Left renal pelvis (tissue), 4 donors: ENCODE results near the gene INA. TPM values are rescaled to one million over a fixed set of nuclear protein-coding genes. Genes with fewer than 3 reads are reported as not detected.
"Not testable (repeated sequence)": the region's sequence is repeated elsewhere in the genome, so short reads cannot be mapped to it uniquely, and the experiment has no call there.

Source experiments
- DNase-seq, 4 donors: peaks; one replicate each; pipeline ENCODE4 v3.0.0-alpha.2; 2013; ENCODE audit warnings: low read depth in 4 of 4, low spot score in 3 of 4
- polyA plus RNA-seq, 4 donors: library from polyadenylated mRNA; unstranded; fragments of 120-200 nt; gene quantifications; one replicate each; pipeline ENCODE4 v1.2.1, GENCODE V29; 2013; ENCODE audit not compliant: insufficient read length in 4 of 4

The INA gene
- 1 to 10 TPM in 3 of 4 donors, under 1 TPM in 1; 0.70 to 1.5 (median 1.3) TPM for polyA plus RNA-seq

DNA sequence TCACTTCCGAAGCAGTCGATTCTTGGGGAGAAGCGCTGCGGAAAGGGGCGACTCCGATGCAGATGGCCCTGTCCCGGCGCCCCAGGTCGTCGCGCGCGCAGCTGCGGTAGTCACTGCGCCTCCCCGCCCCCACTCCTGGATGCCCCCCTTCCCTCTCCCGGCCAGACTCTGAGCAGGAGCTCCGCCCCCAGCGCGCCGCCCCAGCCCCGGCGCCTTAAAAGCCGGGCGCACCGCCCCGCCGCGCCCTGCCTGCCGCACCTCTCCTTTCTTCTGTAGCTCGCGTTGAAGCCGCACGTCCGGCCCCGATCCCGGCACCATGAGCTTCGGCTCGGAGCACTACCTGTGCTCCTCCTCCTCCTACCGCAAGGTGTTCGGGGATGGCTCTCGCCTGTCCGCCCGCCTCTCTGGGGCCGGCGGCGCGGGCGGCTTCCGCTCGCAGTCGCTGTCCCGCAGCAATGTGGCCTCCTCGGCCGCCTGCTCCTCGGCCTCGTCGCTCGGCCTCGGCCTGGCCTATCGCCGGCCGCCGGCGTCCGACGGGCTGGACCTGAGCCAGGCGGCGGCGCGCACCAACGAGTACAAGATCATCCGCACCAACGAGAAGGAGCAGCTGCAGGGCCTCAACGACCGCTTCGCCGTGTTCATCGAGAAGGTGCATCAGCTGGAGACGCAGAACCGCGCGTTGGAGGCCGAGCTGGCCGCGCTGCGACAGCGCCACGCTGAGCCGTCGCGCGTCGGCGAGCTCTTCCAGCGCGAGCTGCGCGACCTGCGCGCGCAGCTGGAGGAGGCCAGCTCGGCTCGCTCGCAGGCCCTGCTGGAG lies at the start of gene INA:
INA (plus strand) TSS at position 243 of the 817 bp plus-strand sequence; CDS start at position 317, 74 bp downstream.
- peak in 3 of 4 donors; percentile 38 to 69 (median 39) for DNase-seq

DNA sequence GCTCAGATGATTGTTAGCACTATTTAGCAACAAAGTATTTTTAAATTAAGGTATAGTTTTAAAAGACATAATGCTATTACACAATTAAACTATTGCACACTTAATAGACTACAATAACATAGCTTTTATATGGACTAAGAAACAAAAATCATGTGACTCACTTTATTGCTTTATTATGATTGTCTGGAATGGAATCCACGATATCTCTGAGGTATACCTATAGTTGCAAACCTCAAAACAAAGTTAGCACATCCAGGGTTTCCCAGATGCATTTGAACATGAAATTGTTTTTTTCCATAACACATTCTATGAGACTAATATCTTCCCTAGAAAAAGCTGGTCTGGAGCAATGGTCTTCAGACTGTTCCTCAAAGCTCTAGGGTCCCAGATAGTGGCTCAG lies 49.5 kb upstream of the INA start:
- DNase-seq: no peak

DNA sequence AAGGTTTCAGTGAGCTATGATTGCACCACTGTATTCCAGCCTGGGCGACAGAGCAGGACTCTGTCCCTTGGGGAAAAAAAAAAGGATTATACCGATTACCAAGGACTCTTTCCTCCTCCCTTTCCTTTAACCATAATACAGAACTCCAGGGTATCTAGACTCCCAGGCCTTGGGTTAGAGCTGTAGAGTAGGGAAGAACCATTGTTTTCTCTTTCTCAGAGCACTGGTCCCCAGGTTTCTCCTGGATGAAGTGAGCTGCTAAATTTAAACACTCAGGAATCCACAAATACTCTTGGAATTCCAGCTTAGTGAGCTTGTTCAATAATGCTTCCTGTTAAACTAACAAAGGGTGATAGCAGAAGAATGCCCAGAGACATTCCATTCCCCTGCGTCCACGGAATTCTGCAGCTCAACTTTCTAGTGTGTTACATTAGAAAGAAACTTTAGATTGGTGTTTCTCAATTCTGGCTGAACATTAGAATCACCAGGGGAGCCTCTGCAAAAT lies 45.8 kb upstream of the INA start:
- DNase-seq: no peak

DNA sequence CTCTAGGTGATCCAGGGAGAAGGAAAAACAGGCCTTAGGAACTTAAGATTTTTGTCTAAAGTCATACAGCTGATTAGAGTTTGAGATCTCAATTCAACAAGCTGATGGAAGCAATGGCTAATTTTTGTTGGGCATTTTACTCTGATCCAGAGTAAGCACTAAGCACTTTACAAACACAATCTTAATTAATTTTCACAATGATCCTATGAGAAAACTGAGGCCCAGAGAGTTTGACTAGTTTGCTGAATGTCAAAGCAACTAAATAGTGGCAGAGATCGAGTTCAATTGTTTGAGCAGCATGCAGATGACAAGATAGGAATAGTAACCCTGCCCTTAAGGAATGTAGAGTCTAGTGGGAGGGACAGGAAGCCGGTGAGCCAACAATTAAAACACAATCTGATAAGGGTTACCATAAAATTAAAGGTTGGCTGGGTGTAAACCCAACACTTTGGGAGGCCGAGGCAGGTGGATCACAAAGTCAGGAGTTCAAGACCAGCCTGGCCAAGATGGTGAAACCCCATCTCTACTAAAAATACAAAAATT lies 44.7 kb upstream of the INA start:
- DNase-seq: no peak

DNA sequence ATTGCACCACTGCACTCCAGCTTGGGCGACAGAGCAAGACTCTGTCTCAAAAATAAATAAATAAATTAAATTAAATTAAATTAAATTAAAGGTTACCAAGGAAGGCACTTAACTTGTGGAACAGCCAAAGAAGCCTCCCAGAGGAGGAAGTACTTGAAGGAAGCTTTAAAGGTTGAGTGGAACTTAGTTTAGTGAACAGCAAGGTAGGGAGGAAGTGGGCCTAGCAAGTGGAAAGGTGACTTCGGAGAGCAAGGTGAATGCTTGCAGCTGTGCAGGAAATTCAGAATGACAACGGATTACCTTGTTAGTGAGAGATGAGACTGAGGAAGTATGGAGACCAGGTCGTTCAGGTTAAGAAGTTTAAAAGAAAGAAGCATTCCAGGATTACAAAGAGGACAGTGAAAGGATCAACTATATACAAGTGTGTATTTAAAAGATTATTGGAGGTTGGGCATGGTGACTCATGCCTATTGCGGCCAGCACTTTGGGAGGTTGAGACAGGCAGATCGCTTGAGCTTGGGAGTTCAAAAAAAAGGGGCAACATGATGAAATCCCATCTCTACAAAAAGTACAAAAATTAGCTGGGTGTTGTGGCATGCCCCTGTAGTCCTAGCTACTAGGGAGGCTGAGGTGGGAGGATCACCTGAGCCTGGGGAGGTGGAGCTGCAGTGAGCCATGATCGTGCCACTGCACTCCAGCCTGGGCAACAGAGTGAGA lies 44.0 kb upstream of the INA start:
- no peak for DNase-seq

DNA sequence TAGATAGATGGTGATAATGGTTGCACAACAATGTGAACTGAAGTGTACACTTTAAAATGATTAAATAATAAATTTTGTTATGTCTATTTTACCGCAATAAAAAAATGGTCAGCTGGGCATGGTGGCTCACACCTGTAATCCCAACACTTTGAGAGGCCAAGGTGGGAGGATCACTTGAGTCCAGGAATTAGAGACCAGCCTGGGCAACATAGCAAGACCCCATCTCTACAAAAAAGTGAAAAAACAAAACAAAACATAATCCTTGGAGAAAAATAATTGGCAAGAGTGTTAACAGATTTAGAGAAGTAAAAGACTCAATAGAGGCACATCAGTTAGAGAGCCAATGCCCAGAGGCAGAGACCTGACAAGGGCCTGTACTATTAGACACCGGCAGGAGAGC lies 41.2 kb upstream of the INA start:
- DNase-seq: no peak

DNA sequence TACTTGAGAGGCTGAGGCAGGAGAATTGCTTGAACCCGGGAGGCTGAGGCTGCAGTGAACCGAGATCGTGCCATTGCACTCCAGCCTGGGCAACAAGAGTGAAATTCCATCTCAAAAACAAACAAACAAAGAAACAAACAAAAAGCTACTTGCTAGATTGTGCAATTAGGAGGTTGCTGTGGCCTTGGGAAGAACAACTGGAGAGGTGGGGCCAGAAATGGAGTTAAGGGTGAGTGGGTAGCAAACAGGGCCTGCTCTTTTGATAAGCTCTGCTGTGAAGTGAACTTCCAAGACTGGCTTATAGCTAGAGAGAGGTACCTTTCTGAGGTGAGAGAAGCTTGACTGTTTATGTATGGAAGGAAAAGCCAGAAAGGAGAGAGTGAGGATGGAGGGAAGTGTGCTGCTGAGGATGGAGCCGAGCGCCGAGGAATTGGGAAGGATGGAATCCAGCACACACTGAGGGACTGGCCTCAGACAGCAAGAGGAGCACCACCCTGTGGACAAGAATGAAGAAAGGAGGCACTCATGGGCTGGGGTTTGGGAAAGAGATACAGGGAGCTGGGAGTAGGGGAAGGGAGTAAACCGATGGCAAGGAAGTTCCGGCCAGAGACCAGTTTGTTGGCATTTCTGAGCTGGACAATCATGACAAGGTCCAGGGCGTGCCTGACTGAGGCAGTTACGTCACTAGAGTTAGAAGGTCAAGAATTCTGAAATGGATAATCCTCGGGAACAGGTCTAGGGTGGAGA lies 38.3 kb upstream of the INA start:
- no peak for DNase-seq

DNA sequence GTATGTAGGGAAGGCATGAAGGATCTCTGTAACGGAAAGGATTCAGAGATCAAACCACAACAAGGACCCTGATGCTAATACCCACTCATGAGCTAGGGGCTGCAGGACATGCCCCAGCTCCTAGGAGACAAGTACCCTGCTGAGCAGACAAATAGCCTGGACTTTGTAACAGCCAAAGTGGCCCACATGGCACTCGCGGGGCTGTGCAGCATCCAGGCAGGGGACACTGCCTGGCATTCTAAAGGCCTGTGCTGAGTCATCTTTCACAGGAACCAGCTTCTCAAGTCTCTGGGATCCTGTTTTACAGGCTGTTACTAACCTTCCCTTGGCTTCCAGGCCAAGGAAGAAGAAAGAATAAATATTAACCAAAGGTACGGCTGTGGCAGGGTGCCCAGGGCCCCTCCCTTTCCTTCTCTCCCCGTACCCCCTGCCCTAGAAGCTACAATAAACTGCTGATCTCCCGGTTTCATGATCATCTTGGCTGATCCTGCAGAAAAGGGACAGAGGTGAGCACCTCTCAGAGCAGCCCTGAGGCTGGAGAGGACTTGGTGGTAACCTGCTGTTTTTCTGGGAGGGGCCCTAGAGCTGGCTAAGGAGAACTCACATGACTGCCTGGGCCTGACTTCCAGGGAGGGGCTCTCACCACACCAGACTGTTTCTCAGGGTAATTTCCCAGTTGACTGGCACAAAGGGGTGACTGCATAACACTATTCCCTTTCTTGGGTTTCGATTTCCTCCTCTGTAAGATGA lies 35.5 kb upstream of the INA start:
- DNase-seq: peak in 3 of 4 donors; percentile 34 to 49 (median 38)

DNA sequence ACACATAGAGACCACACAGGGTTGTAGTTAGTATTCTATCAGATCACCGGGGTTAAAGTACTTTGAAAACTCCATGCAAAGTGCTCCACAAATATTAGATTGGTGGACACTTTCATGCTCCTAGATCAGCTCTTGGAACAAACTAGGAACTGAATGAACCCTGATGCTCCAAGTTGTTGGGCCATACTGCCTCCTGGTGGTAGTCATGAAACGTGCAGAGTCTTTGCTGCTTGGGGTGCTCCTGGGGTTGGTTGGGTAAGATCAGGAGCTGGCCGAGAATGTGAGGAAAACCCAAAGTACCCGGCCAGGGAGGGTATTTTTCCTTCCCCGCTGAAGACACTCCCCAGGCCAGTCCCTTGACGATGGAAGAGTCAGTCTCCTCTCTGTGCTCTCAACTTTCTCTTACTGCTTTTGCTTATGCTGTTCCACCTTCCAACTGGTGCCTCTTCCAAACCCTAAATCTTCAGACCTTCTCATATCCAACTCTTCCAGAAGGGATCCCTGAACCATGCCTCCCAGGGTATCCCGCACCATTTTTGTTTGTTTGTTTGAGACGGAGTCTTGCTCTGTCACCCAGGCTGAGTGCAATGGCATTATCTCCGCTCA lies 32.2 kb upstream of the INA start:
- peak in 2 of 4 donors; percentile 46 to 50 for DNase-seq

DNA sequence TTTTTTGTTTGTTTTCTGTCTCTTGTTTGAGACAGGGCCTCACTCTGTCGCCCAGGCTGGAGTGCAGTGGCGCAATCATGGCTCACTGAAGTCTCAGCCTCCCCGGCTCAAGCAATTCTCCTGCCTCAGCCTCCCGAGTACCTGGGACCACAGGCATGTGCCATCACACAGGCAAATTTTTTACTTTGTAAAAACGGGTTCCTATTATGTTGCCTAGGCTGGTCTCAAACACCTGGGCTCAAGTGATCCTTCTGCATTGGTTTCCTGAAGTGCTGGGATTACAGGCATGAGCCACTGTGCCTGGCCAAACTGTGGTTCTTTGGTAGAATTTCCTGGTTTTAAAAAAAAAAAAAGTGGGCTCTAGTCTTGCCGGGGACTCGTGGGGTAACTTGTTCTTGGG lies 31.4 kb upstream of the INA start, which contains the start of gene RPEL1:
RPEL1 (plus strand) TSS at position 301 of the 400 bp plus-strand sequence. CDS start 110 bp downstream, outside the sequence.
- DNase-seq: not testable (repeated sequence)

DNA sequence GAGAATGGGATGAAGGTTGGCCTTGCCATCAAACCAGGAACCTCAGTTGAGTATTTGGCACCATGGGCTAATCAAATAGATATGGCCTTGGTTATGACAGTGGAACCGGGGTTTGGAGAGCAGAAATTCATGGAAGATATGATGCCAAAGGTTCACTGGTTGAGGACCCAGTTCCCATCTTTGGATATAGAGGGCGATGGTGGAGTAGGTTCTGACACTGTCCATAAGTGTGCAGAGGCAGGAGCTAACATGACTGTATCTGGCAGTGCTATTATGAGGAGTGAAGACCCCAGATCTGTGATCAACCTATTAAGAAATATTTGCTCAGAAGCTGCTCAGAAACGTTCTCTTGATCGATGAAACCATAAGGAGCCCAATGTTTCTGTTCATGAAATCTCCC lies 30.6 kb upstream of the INA start:
- DNase-seq: no peak

DNA sequence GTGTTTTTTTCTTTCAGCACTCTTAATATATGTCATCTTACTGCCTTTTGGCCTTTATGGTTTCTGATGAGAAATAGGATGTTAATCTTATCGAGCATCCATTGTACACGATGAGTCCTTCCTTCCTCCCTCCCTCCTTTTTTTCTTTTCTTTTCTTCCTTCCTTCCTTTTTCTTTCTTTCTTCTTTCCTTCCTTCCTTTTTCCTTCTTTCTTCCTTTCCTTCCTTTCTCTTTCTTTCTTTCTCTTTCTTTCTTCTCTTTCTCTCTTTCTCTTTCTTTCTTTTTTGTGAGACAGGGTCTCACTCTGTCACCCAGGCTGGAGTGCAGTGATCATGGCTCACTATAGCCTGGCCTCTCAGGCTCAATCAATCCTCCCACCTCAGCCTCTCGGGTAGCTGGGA lies 22.8 kb upstream of the INA start:
- no peak for DNase-seq

DNA sequence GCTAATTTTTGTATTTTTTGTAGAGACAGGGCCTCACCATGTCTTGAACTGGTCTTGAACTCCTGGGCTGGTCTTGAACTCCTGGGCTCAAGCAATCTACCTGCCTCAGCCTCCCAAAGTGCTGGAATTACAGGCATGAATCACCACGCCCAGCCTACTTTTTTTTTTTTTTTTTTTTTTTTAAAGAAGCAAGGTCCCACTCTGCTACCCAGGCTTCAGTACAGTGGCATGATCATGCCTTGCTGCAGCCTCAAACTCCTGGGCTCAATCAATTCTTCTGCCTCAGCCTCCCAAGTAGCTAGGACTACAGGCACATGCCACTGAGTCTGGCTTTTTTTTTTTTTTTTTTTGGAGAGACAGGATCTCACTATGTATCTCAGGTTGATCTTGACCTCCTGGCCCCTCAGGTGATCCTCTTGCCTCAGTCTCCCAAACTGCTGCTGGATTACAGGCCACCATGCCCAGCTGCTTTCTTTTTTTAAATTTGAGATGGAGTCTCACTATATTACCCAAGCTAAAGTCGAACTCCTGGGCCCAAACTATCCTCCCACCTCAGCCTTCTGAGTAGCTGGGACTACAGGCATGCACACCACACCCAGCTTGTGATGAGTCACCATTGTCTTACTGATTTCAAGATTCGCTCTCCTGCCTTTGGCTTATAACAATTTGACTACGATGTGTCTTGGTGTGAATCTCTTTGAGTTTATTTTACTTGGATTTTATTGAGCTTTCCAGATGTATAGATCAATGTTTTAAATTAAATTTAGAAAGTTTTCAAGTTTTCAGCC lies 22.2 kb upstream of the INA start:
- DNase-seq: no peak

DNA sequence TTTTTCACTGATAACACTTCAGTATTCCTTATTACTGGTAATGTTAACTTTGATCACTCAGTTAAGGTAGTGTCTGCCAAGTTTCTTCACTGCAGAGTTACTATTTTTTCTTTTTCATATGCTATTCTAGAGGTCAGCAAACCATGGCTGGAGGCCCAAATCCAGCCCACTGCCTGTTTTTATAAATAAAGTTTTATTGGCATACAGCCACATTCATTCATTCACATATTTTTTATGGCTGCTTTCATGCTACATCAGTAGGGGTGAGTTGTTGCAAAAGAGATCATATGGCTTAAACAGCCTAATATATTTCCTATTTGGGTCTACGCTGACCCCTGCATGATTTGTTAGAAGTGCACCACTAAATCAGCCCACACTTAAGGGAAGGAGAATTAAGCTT lies 20.3 kb upstream of the INA start:
- no peak for DNase-seq

DNA sequence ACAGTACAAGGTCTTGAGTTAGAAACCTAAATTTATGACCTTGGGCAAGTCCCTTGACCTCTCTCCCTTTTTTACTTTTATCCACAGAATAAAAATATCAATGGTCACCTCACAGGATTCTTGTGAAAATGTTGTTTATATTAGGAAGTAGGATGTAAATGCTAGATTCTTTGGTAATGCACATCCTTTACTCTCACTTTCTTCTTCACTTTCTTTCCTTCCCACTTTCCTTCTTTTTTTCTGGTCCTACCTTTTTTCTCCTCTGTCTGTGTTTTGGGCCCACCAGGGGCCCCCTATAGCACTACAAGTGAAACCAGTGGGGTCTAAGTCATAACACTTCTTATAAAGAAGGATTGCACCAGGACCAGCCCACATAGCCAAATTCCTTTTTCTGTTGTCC lies 19.1 kb upstream of the INA start:
- DNase-seq: no peak

DNA sequence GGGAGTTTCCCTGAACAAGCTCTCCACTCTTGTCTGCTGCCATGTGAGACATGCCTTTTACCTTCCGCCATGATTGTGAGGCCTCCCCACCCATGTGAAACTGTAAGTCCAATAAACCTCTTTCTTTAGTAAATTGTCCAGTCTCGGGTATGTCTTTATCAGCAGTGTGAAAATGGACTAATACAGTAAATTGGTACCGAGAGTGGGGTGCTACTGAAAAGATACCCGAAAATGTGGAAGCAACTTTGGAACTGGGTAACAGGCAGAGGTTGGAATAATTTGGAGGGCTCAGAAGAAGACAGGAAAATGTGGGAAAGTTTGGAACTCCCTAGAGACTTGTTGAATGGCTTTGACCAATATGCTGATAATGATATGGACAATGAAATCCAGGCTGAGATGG lies 18.0 kb upstream of the INA start:
- not testable (repeated sequence) for DNase-seq

DNA sequence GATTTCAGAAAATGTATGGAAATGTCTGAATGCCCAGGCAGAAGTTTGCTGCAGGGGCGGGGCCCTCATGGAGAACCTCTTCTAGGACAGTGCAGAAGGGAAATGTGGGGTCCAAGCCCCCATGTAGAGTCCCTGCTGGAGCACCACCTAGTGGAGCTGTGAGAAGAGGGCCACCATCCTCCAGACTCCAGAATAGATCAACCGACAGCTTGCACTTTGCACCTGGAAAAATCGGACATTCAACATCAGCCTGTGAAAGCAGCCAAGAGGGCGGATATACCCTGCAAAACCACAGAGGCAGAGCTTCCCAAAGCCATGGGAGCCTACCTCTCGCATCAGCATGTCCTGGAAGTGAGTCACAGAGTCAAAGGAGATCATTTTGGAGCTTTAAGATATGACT lies 16.9 kb upstream of the INA start:
- no peak for DNase-seq

DNA sequence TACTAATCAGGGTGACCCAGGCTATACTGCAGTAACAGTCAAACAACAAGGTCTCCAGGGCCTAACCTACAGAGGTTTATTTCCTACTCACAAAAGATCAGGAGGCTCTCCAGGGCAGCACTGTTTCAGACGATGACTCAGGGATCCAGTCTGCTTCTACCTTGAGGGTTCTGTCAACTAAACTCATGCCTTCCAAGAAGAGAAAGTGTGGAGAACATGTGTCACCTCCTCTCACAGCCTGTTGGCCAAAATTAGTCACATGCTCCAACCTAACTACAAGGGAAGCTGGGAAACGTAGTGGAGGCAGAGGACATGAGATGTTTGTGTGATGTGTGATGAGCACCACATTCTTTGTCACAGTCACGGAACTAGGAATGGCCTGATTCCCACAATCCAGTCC lies 14.7 kb upstream of the INA start:
- DNase-seq: no peak
